Measurements from ENCODE around the gene KDF1. TPM values are rescaled to one million over a fixed set of nuclear protein-coding genes. Genes with fewer than 3 reads are reported as not detected.
"Not testable (repeated sequence)": the region's sequence is repeated elsewhere in the genome, so short reads cannot be mapped to it uniquely, and the experiment has no call there.

KDF1 gene
- total RNA-seq, 1 experiment from 2014 or later, result not detected

GRCh38 chr1:26996024-26996423 is 35.8 kb upstream of the KDF1 start:
- in situ Hi-C loops (cut with HindIII; ENCODE audit: low pct_unique_long_range_greater_than_20kb, low sequenced_read_pairs), result no loop called here
- no peak for DNase-seq (ENCODE audit: low read depth, low spot score)

DNA sequence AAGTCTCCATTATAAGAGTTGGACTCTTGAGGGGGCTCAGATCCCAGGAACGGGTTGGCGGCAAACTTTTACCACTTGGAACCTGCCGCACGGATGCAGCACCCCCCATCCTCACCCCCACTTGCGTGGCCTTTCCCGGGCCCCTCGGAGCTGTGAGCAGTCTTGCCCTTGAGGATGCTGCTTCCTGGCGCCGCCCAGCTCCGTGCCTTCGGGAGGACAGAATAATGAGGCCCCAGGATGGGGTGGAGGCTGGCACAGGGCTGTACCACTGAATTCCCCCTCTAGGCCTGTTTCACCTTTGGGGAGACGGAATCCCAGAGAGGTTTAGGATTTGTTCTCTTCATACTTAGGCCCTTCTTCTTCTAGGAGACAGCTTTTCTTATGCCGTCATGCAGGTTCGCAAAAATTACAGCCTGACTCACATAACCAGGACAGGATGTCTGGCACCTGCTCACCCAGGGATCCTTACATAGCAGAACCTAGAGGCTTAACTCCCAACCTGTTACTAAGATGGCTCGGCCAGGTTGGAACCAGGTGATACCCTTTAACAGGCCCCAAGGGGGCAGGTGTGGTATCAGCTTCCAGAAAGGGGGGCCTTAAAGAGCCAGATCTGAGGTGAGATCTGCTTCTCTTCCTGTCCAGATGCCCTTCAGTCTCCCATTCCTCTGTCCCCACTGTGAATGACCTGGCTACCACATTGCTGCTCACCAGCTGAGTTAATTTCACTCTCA is 34.7 kb upstream of the KDF1 start:
- no peak for DNase-seq (ENCODE audit: low read depth, low spot score)
- in situ Hi-C loops (cut with HindIII; ENCODE audit: low pct_unique_long_range_greater_than_20kb, low sequenced_read_pairs), result no loop called here

DNA sequence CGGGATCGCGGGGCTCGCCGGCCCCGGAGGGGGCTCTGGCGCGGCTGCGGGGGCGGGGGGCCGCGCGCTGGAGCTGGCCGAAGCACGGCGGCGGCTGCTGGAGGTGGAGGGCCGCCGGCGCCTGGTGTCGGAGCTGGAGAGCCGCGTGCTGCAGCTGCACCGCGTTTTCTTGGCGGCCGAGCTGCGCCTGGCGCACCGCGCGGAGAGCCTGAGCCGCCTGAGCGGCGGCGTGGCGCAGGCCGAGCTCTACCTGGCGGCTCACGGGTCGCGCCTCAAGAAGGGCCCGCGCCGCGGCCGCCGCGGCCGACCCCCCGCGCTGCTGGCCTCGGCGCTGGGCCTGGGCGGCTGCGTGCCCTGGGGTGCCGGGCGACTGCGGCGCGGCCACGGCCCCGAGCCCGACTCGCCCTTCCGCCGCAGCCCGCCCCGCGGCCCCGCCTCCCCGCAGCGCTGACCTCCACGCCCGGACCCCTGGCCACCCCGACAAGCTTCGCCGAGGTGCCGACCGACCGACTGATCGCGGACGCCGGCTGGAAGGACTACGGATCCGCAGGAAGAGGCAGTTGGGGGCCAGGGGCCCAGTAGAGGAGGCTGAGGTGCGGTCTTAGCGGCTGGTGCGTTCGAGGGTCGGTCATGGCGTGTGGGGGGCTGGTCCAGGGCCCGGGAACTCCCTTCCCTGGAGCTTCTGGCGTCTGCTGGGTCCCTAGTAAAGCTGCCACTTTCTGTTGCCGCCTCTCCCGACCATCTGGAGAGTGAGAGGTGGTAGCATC is 33.9 kb upstream of the KDF1 start:
- in situ Hi-C loops (cut with HindIII; ENCODE audit: low pct_unique_long_range_greater_than_20kb, low sequenced_read_pairs), result no loop called here

GRCh38 chr1:26993237-26994019 is 33.2 kb upstream of the KDF1 start, which contains the start of gene TRNP1:
Gene TRNP1 (plus strand): TSS chr1:26993692. CDS start chr1:26993787, 95 bp downstream.
- in situ Hi-C loops (cut with HindIII; ENCODE audit: low pct_unique_long_range_greater_than_20kb, low sequenced_read_pairs), result no loop called here
- DNase-seq (ENCODE audit: low read depth, low spot score), result peak; percentile 68

More for the DNA sequence above, 33.9 kb upstream of the KDF1 start:
- DNase-seq (ENCODE audit: low read depth, low spot score), result no peak

DNA sequence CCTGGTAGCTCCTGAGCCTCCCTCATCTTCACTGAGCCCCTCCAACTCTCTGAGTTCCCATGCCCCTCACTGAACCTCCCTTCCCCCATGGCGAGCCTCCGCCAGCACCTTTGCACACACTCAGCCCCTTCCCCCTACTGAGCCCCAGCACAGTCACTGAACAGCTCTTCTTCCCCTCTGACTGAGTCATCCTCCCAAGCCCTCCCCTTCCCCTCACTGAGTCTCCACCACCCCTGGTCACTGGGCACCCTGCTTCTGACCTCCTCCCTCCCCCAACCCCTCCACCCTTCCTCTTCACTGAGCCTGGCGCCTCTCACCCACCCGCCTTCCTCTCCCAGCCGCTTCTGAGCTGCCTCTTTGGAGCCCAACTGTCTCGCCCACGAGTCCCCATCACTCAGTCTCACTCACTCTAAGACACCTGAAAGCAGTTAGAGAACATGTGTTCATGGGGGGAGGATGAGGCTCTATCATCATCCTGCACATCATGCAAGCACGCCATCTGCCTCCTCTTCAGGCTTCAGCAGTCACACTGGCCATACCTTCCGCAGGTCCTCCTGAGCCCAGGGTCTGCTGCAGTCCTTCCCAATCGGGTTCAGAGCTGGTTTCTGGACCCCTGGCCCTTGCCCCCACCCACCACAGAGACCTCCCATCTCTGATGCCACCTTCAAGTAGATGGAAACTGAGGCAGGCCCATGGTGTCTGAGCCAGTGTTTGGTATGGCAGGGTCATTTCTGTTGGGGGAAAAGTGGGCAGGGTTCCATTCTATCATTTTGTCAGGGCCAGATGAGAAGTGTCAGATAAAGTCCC is 31.2 kb upstream of the KDF1 start:
- no peak for DNase-seq (ENCODE audit: low read depth, low spot score)
- in situ Hi-C loops (cut with HindIII; ENCODE audit: low pct_unique_long_range_greater_than_20kb, low sequenced_read_pairs), result no loop called here

DNA sequence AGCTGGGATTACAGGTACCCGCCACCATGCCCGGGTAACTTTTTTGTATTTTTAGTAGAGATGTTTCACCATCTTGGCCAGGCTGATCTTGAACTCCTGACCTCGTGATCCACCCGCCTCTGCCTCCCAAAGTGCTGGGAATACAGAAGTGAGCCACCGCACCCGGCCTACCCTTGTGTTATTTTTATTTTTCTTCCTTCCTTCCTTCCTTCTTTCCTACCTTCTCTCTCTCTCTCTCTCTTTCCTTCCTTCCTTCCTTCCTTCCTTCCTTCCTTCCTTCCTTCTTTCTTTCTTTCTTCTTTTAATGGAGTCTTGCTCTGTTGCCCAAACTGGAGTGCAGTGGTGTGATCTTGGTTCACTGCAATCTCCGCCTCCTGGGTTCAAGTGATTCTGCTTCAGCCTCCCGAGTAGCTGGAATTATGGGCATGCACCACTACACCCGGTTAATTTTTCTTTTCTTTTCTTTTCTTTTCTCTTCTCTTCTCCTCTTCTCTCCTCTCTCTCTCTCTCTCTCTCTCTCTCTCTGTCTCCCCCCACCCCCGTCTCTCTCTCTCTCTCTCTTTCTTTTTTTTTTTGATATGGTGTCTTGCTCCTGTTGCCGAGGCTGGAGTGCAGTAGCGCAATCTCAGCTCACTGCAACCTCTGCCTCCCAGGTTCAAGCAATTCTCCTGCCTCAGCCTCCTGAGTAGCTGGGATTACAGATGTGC is 29.3 kb upstream of the KDF1 start:
- DNase-seq (ENCODE audit: low read depth, low spot score); in situ Hi-C loops (cut with HindIII; ENCODE audit: low pct_unique_long_range_greater_than_20kb, low sequenced_read_pairs): not testable (repeated sequence)

- no peak for DNase-seq (ENCODE audit: low read depth, low spot score)
- in situ Hi-C loops (cut with HindIII; ENCODE audit: low pct_unique_long_range_greater_than_20kb, low sequenced_read_pairs), result no loop called here
Observed at GRCh38 chr1:26986658-26987057, 26.4 kb upstream of the KDF1 start.

GRCh38 chr1:26984291-26984690 is 24.0 kb upstream of the KDF1 start:
- DNase-seq (ENCODE audit: low read depth, low spot score), result no peak
- in situ Hi-C loops (cut with HindIII; ENCODE audit: low pct_unique_long_range_greater_than_20kb, low sequenced_read_pairs), result no loop called here

DNA sequence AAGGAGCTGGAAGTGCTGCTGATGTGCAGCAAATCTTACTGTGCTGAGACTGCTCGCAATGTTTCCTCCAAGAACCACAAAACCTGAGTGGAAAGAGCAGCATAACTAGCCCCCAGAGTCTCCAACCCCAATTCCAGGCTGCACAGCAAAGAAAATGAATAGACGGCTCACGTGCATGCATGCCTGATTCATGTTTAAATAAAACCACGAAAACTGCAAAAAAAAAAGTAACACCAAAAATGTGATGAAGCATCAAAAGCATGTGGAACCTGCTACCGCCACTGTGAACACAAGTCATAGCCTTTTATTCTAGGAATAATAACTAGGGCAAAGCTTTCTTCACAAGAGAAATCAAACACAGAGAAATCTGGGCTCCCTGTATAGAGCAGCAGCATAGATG is 23.6 kb upstream of the KDF1 start:
- in situ Hi-C loops (cut with HindIII; ENCODE audit: low pct_unique_long_range_greater_than_20kb, low sequenced_read_pairs), result no loop called here
- DNase-seq (ENCODE audit: low read depth, low spot score), result no peak

GRCh38 chr1:26981146-26981846 is 21.0 kb upstream of the KDF1 start:
- no peak for DNase-seq (ENCODE audit: low read depth, low spot score)

DNA sequence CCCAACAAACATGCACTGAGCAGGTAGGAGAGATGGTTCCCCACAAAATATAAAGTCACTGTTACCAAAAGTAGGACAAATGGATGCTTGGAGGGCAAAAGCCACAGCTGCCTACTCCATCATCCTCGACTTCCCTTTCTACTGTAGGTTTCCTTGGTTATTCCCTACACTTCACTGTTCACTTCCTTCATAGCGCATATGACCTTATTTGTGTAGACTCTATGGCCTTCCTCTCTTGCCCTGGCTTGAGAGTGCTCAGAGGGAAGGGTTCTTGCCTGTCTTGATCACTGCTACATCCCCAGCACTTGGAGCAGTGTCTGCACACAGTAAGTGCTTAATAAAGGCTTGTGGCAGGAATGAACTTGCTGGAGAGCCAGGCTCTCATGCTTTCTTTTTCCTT is 18.6 kb upstream of the KDF1 start:
- in situ Hi-C loops (cut with HindIII; ENCODE audit: low pct_unique_long_range_greater_than_20kb, low sequenced_read_pairs), result no loop called here

More at GRCh38 chr1:26981146-26981846, 21.0 kb upstream of the KDF1 start:
- in situ Hi-C loops (cut with HindIII; ENCODE audit: low pct_unique_long_range_greater_than_20kb, low sequenced_read_pairs), result no loop called here

GRCh38 chr1:26976621-26977510 is 16.6 kb upstream of the KDF1 start:
- no peak for DNase-seq (ENCODE audit: low read depth, low spot score)
- in situ Hi-C loops (cut with HindIII; ENCODE audit: low pct_unique_long_range_greater_than_20kb, low sequenced_read_pairs), result no loop called here

More for the DNA sequence above, 18.6 kb upstream of the KDF1 start:
- no peak for DNase-seq (ENCODE audit: low read depth, low spot score)

DNA sequence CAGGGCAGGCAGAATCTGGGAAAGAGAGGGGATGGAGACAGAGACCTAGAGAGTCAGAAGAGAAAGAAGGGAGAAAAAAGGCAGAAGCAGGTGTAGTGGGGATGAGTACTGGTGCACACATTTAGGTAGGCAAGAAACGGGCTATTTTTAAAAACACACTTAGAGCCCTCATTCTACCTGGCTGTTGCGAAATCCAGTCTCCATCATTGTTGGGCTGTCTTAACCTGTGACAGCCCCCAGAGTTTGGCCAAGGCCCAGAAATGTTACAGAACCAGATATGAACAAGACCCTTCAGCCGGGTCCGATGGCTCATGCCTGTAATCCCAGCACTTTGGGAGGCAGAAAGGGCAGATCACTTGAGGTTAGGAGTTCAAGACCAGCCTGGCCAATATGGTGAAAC is 12.6 kb upstream of the KDF1 start:
- DNase-seq (ENCODE audit: low read depth, low spot score), result no peak
- in situ Hi-C loops (cut with HindIII; ENCODE audit: low pct_unique_long_range_greater_than_20kb, low sequenced_read_pairs), result no loop called here

GRCh38 chr1:26972390-26972789 is 12.1 kb upstream of the KDF1 start:
- in situ Hi-C loops (cut with HindIII; ENCODE audit: low pct_unique_long_range_greater_than_20kb, low sequenced_read_pairs), result no loop called here
- DNase-seq (ENCODE audit: low read depth, low spot score), result no peak

GRCh38 chr1:26971590-26971989 is 11.3 kb upstream of the KDF1 start:
- no peak for DNase-seq (ENCODE audit: low read depth, low spot score)
- in situ Hi-C loops (cut with HindIII; ENCODE audit: low pct_unique_long_range_greater_than_20kb, low sequenced_read_pairs), result no loop called here

Measured in SK-MEL-5 (cell line).